Measurements from ENCODE around the gene L2HGDH. TPM values are rescaled to one million over a fixed set of nuclear protein-coding genes. Genes with fewer than 3 reads are reported as not detected.

The L2HGDH gene
- total and polyA plus RNA-seq, 9 of the 15 experiments (the other 6 are each of a cell fraction or from before 2014, with no cell fraction given), result 1.7 to 16.1 (median 10.5) TPM

GRCh38 chr14:50347521-50347920 lies 35.5 kb upstream of the L2HGDH start (continued):
- TF ChIP-seq USF2 (CRISPR knock-in tag; IDR thresholded peaks at IDR 0.05), result no peak
- TF ChIP-seq ZNF316 (IDR thresholded peaks at IDR 0.05), result peak; percentile 99
- TF ChIP-seq MGA (IDR thresholded peaks at IDR 0.05), result peak; percentile 56
- no peak for TF ChIP-seq ZNF133 (CRISPR knock-in tag; IDR thresholded peaks at IDR 0.05)
- TF ChIP-seq ADNP (tag; IDR thresholded peaks at IDR 0.05), result no peak
- peak; percentile 52 for TF ChIP-seq DPF2 (IDR thresholded peaks at IDR 0.05)
- no peak for TF ChIP-seq HINFP (tag; conservative IDR thresholded peaks at IDR 0.05; ENCODE audit: low read depth)
- no peak for TF ChIP-seq CEBPZ (IDR thresholded peaks at IDR 0.05; ENCODE audit: borderline replicate concordance, low read depth, low read length)
- TF ChIP-seq GATA2 (CRISPR knock-in tag; IDR thresholded peaks at IDR 0.05), result no peak
- no peak for TF ChIP-seq CCAR2 (IDR thresholded peaks at IDR 0.05; ENCODE audit: low read depth, low read length)
- peak; percentile 97 for TF ChIP-seq MAFG (tag; conservative IDR thresholded peaks at IDR 0.05)
